Cardiac muscle cell (in vitro differentiated cells and primary cell): Measurements from ENCODE around the gene AHNAK. TPM values are rescaled to one million over a fixed set of nuclear protein-coding genes. Genes with fewer than 3 reads are reported as not detected.
A peak's percentile ranks its signal among the peaks of the same experiment; 100 is the strongest.
"Not testable (repeated sequence)": the region's sequence is repeated elsewhere in the genome, so short reads cannot be mapped to it uniquely, and the experiment has no call there.

ENCODE experiments used
- DNase-seq, 2 donors: peaks; one replicate each; pipeline versions ENCODE4 v3.0.0 to v3.0.0-alpha.2; 2010 to 2017; ENCODE audit warnings: low read depth in 1 of 2, low spot score in 1 of 2
- H3K27ac ChIP-seq: fragments of 200-600 bp; sonication (generic); 2 replicates; pipeline ENCODE4 v1.5.1; 2016
- H3K27me3 ChIP-seq: fragments of 200-600 bp; sonication (generic); 2 replicates; pipeline ENCODE4 v1.6.0; 2016; ENCODE audit warnings: control low read depth
- H3K36me3 ChIP-seq: fragments of 200-600 bp; sonication (generic); 2 replicates; pipeline ENCODE4 v1.5.1; 2016; ENCODE audit warnings: control low read depth
- H3K4me1 ChIP-seq: fragments of 200-600 bp; sonication (generic); 2 replicates; pipeline ENCODE4 v1.8.1; 2017; ENCODE audit warnings: low read depth, mild to moderate bottlenecking, mixed run types
- H3K4me3 ChIP-seq: fragments of 200-600 bp; sonication (generic); 2 replicates; pipeline ENCODE4 v1.5.1; 2016; ENCODE audit warnings: mild to moderate bottlenecking
- H3K9me3 ChIP-seq: fragments of 200-600 bp; sonication (generic); 2 replicates; pipeline ENCODE4 v1.5.1; 2017; ENCODE audit warnings: low read depth, mild to moderate bottlenecking, control low read depth
- CTCF ChIP-seq: IDR thresholded peaks from 2 replicates; pipeline ENCODE4 v1.5.1; 2012; ENCODE audit warnings: low read depth, mild to moderate bottlenecking, low read length
- polyA plus RNA-seq: library from polyadenylated mRNA; unstranded; fragments of >200 nt; fragmentation: Nextera tagmentation; extraction: Ambion mirVana; gene quantifications from 2 replicates; pipeline ENCODE4 v1.2.1, GENCODE V29; 2016
- total RNA-seq: library from RNA; depleted of rRNA; stranded (reverse); fragments of >200 nt; gene quantifications from 2 replicates; pipeline ENCODE4 v1.2.3, GENCODE V29; 2016

The AHNAK gene
- total and polyA plus RNA-seq, 2 experiments from 2014 or later: 13.4 to 77.1 TPM

GRCh38 chr11:62554387-62555167 is 8.0 kb upstream of the AHNAK start:
- no peak overlapping the region for H3K27ac ChIP-seq
- TF ChIP-seq CTCF: no peak
- peaks cover 25% of the 10 kb centered on the region for H3K4me1 ChIP-seq
- no peak overlapping the region for H3K4me3 ChIP-seq
- no peaks in the 10 kb centered on the region for H3K27me3 ChIP-seq
- H3K36me3 ChIP-seq: peaks cover 5% of the 10 kb centered on the region
- DNase-seq: no peak
- no peaks in the 10 kb centered on the region for H3K9me3 ChIP-seq

DNA sequence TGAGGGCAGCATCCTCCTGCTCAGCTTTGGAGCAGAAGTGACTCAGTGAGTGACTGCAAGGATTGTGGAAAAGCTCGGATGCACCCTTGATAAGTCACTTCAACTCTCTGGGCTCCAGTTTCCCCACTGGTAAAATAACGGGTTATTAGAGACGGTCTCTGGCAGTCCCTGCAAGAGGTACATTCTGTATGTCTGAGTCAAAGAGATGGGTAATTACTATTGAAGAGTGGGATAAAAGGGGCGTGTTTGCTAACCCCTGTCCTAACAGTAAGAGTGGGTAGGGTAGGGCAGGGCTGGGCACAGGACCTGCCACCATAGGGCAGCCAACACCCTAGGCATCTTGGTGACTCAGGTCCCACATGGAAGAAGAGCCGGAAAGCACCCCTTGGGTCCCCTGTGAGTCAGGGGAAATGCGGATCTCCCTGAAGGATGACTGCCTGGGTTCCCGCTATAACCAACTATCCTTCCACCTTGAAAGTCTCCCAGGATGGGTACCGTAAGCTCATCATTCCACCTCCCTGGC is 7.3 kb upstream of the AHNAK start:
- no peak for DNase-seq
- no peak overlapping the region for H3K4me3 ChIP-seq
- peaks cover 25% of the 10 kb centered on the region for H3K4me1 ChIP-seq
- peak overlapping the region; percentile 90 for H3K27ac ChIP-seq
- no peaks in the 10 kb centered on the region for H3K27me3 ChIP-seq
- no peak for TF ChIP-seq CTCF
- H3K9me3 ChIP-seq: no peaks in the 10 kb centered on the region
- H3K36me3 ChIP-seq: no peaks in the 10 kb centered on the region

GRCh38 chr11:62553080-62553838 is 6.7 kb upstream of the AHNAK start:
- DNase-seq: peak; percentile 64 to 93
- Histone ChIP-seq H3K27me3 (no peaks in the 10 kb centered on the region), H3K9me3 (no peaks in the 10 kb centered on the region), H3K4me3 (no peak overlapping the region), H3K36me3 (no peaks in the 10 kb centered on the region), H3K27ac (peak overlapping the region; percentile 90), H3K4me1 (peaks cover 25% of the 10 kb centered on the region)
- no peak for TF ChIP-seq CTCF

- Histone ChIP-seq H3K4me1 (peaks cover 31% of the 10 kb centered on the region), H3K27ac (peak overlapping the region; percentile 90), H3K9me3 (no peaks in the 10 kb centered on the region), H3K36me3 (no peaks in the 10 kb centered on the region), H3K27me3 (no peaks in the 10 kb centered on the region), H3K4me3 (no peak overlapping the region)
- no peak for TF ChIP-seq CTCF
- DNase-seq: no peak
Measured at GRCh38 chr11:62552485-62553079, 6.0 kb upstream of the AHNAK start.

DNA sequence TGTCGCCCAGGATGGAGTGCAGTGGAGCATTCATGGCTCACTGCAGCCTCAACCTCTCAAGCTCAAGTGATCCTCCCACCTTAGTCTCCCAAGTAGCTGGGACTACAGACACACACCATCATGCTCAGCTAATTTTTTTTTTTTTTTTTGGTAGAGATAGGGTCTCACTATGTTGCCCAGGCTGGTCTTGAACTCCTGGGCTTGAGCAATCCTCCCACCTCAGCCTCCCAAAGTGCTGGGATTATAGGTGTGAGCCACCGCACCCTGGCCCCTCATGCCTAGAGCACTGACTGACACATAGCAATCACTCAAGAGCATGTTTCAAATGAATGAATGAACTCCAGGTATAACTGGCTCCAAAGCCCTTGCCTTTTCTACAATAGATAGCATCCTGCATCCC is 3.9 kb upstream of the AHNAK start:
- H3K27ac ChIP-seq: not testable (repeated sequence)

More for the DNA sequence above, 3.9 kb upstream of the AHNAK start:
- peaks cover 31% of the 10 kb centered on the region for H3K4me1 ChIP-seq
- H3K9me3 ChIP-seq, H3K4me3 ChIP-seq, H3K36me3 ChIP-seq, DNase-seq, H3K27me3 ChIP-seq: not testable (repeated sequence)
